Suppressor macrophage treated with lipopolysaccharide for 1 hour (primary cell): Measurements from ENCODE around the gene BCL6B.
"Not testable (repeated sequence)": the region's sequence is repeated elsewhere in the genome, so short reads cannot be mapped to it uniquely, and the experiment has no call there.

ENCODE experiments used
- DNase-seq, 3 donors: peaks; one replicate each; pipeline ENCODE4 v3.0.0-alpha.2; 2020 to 2022

BCL6B gene

GRCh38 chr17:7029659-7030058 is 6.8 kb downstream of the BCL6B start:
- peak; percentile 52 to 62 (median 53) for DNase-seq

GRCh38 chr17:7034955-7035590 is 12.2 kb downstream of the BCL6B start:
- DNase-seq, result peak in 2 of 3 donors; percentile 28 to 34

- peak; percentile 96 to 97 (median 97) for DNase-seq
These were observed 12.9 kb downstream of the BCL6B start, which contains the start of gene SLC16A13 for GRCh38 chr17:7035591-7036368. Gene SLC16A13, plus strand, starts transcription at chr17:7036015. Its CDS starts 368 bp downstream, at chr17:7036383.

- no peak for DNase-seq
These were observed 15.4 kb downstream of the BCL6B start for GRCh38 chr17:7038025-7038862.

GRCh38 chr17:7039832-7040231 is 17.0 kb downstream of the BCL6B start:
- DNase-seq, result no peak

GRCh38 chr17:7041607-7042500 is 19.0 kb downstream of the BCL6B start:
- no peak for DNase-seq

- DNase-seq, result no peak
These were observed 19.8 kb downstream of the BCL6B start for GRCh38 chr17:7042501-7043181.

- no peak for DNase-seq
These were observed 20.3 kb downstream of the BCL6B start for GRCh38 chr17:7043182-7043496.

- DNase-seq, result peak; percentile 27 to 55 (median 30)
These were observed 20.8 kb downstream of the BCL6B start, which contains the start of gene SLC16A11 for GRCh38 chr17:7043497-7044198. Gene SLC16A11, minus strand, starts transcription at chr17:7044092. Its CDS starts 579 bp downstream, at chr17:7043513.

GRCh38 chr17:7045492-7046126 is 22.8 kb downstream of the BCL6B start:
- peak; percentile 70 to 90 (median 85) for DNase-seq

- DNase-seq, result no peak
These were observed 23.4 kb downstream of the BCL6B start for GRCh38 chr17:7046127-7046724.

- not testable (repeated sequence) for DNase-seq
These were observed 24.0 kb downstream of the BCL6B start for GRCh38 chr17:7046725-7047397.

- DNase-seq, result no peak
These were observed 24.7 kb downstream of the BCL6B start for GRCh38 chr17:7047566-7047965.

- DNase-seq, result no peak
These were observed 26.1 kb downstream of the BCL6B start for GRCh38 chr17:7048968-7049367.

- DNase-seq, result not testable (repeated sequence)
These were observed 27.7 kb downstream of the BCL6B start for GRCh38 chr17:7050583-7050982.

- no peak for DNase-seq
These were observed 33.5 kb downstream of the BCL6B start for GRCh38 chr17:7056386-7056785.

- DNase-seq, result peak; percentile 39 to 68 (median 49)
These were observed 36.1 kb downstream of the BCL6B start for GRCh38 chr17:7058831-7059447.

GRCh38 chr17:7060165-7060891 is 37.5 kb downstream of the BCL6B start:
- peak in 2 of 3 donors; percentile 58 to 65 for DNase-seq
